GM23338 (cell line): Measurements from ENCODE around the gene SESN1. TPM values are rescaled to one million over a fixed set of nuclear protein-coding genes. Genes with fewer than 3 reads are reported as not detected.

Experiments
- ATAC-seq: fragments of 200-7000 bp; cut with Tn5 transposase; 3 replicates; pipeline ENCODE4 v1.9.1; 2020
- DNase-seq: peaks from one replicate; pipeline ENCODE4 v3.0.0-alpha.2; 2015; ENCODE audit warnings: low spot score
- H2AFZ ChIP-seq: fragments of 200-600 bp; sonication (generic); 2 replicates; pipeline ENCODE4 v1.8.0; 2016; ENCODE audit warnings: antibody characterized with exemption, mild to moderate bottlenecking, moderate library complexity
- H3F3A ChIP-seq: fragments of 200-600 bp; sonication (generic); replicated peaks from 2 replicates; pipeline ENCODE4 v1.8.0; 2017; ENCODE audit warnings: antibody characterized with exemption, mixed run types, low read depth
- H3K27ac ChIP-seq: fragments of 200-600 bp; sonication (generic); 2 replicates; pipeline ENCODE4 v1.6.1; 2016; ENCODE audit warnings: low read depth
- H3K27me3 ChIP-seq: fragments of 200-600 bp; sonication (generic); 2 replicates; pipeline ENCODE4 v1.8.0; 2016; ENCODE audit warnings: mild to moderate bottlenecking, mixed run types, moderate library complexity; ENCODE audit not compliant: insufficient read depth
- H3K36me3 ChIP-seq: fragments of 200-600 bp; sonication (generic); 2 replicates; pipeline ENCODE4 v1.8.0; 2016; ENCODE audit warnings: mild to moderate bottlenecking; ENCODE audit not compliant: insufficient read depth
- H3K4me1 ChIP-seq: fragments of 200-600 bp; sonication (generic); 2 replicates; pipeline ENCODE4 v1.8.0; 2016; ENCODE audit warnings: mild to moderate bottlenecking, moderate library complexity; ENCODE audit not compliant: insufficient read depth
- H3K4me2 ChIP-seq: fragments of 200-600 bp; sonication (generic); 2 replicates; pipeline ENCODE4 v1.7.1; 2017; ENCODE audit warnings: mixed run types
- H3K4me3 ChIP-seq: fragments of 200-600 bp; sonication (generic); 2 replicates; pipeline ENCODE4 v1.6.1; 2016; ENCODE audit warnings: mixed run types
- H3K79me2 ChIP-seq: fragments of 200-600 bp; sonication (generic); replicated peaks from 2 replicates; pipeline ENCODE4 v1.8.0; 2017; ENCODE audit warnings: mild to moderate bottlenecking; ENCODE audit not compliant: insufficient read depth
- H3K9me2 ChIP-seq: fragments of 200-600 bp; sonication (generic); 2 replicates; pipeline ENCODE4 v1.8.0; 2017; ENCODE audit not compliant: insufficient read depth
- H4K20me1 ChIP-seq: fragments of 200-600 bp; sonication (generic); replicated peaks from 2 replicates; pipeline ENCODE4 v1.8.0; 2017; ENCODE audit warnings: mild to moderate bottlenecking; ENCODE audit not compliant: insufficient read depth
- H3K27ac Mint-ChIP-seq: 2 replicates; pipeline ENCODE4 v1.8.0; 2020; ENCODE audit warnings: inconsistent platforms, mild to moderate bottlenecking, moderate library complexity, mixed read lengths
- H3K27me3 Mint-ChIP-seq: 3 replicates; pipeline ENCODE4 v1.8.0; 2022; ENCODE audit warnings: low read depth, mild to moderate bottlenecking, moderate library complexity, mixed read lengths, inconsistent platforms; ENCODE audit not compliant: insufficient read depth, poor library complexity
- H3K36me3 Mint-ChIP-seq: 3 replicates; pipeline ENCODE4 v1.8.0; 2021; ENCODE audit warnings: low read depth, mild to moderate bottlenecking, inconsistent platforms, moderate library complexity, mixed read lengths
- H3K4me1 Mint-ChIP-seq: 3 replicates; pipeline ENCODE4 v1.8.0; 2020; ENCODE audit warnings: mild to moderate bottlenecking, inconsistent platforms, mixed read lengths
- H3K4me3 Mint-ChIP-seq: 3 replicates; pipeline ENCODE4 v1.8.0; 2021; ENCODE audit warnings: moderate library complexity, mild to moderate bottlenecking, inconsistent platforms, mixed read lengths
- H3K9me3 Mint-ChIP-seq: 3 replicates; pipeline ENCODE4 v1.8.0; 2020; ENCODE audit warnings: moderate library complexity, mild to moderate bottlenecking, inconsistent platforms, mixed read lengths
- CREB1 ChIP-seq: fragments of 250-450 bp; sonication (Bioruptor Pico); IDR thresholded peaks from 2 replicates; pipeline ENCODE4 v1.5.0; 2020; ENCODE audit warnings: low read depth, mild to moderate bottlenecking, moderate library complexity
- EZH2 ChIP-seq: fragments of 200-600 bp; sonication (generic); IDR thresholded peaks from one replicate; pipeline ENCODE4 v1.8.0; 2017; ENCODE audit warnings: antibody characterized with exemption, mild to moderate bottlenecking, low read depth; ENCODE audit not compliant: unreplicated experiment
- EZH2phosphoT487 ChIP-seq: fragments of 200-600 bp; sonication (generic); IDR thresholded peaks from one replicate; pipeline ENCODE4 v1.8.1; 2018; ENCODE audit warnings: antibody characterized with exemption; ENCODE audit not compliant: unreplicated experiment
- JUNB ChIP-seq: IDR thresholded peaks from one replicate; pipeline ENCODE4 v1.6.1; 2016; ENCODE audit warnings: antibody characterized with exemption; ENCODE audit not compliant: unreplicated experiment
- NANOG ChIP-seq: IDR thresholded peaks from 2 replicates; pipeline ENCODE4 v1.6.1; 2016; ENCODE audit warnings: antibody characterized with exemption, borderline replicate concordance
- POLR2AphosphoS5 ChIP-seq: IDR thresholded peaks from 2 replicates; pipeline ENCODE4 v1.6.1; 2016; ENCODE audit warnings: antibody characterized with exemption, low read depth
- STAT1 ChIP-seq: IDR thresholded peaks from one replicate; pipeline ENCODE4 v1.6.1; 2016; ENCODE audit warnings: antibody characterized with exemption; ENCODE audit not compliant: unreplicated experiment
- ZNF114 ChIP-seq: fragments of 250-450 bp; sonication (Bioruptor Pico); IDR thresholded peaks from 2 replicates; pipeline ENCODE4 v1.5.0; 2020; ENCODE audit warnings: mild to moderate bottlenecking, moderate library complexity
- ZNF331 ChIP-seq: fragments of 250-450 bp; sonication (Bioruptor Pico); IDR thresholded peaks from 2 replicates; pipeline ENCODE4 v1.5.0; 2020; ENCODE audit warnings: low read depth, mild to moderate bottlenecking, moderate library complexity
- polyA plus RNA-seq: library from polyadenylated mRNA; unstranded; fragments of >200 nt; fragmentation: Nextera tagmentation; extraction: Ambion mirVana; gene quantifications from 2 replicates; pipeline ENCODE4 v1.2.1, GENCODE V29; 2016
- total RNA-seq: library from RNA; depleted of rRNA; stranded (reverse); fragments of >200 nt; shearing (Covaris generic); gene quantifications from 2 replicates; pipeline ENCODE4 v1.2.3, GENCODE V29; 2014
- TF ChIP-seq, protein P1 (sequence below): IDR thresholded peaks from 2 replicates; pipeline ENCODE4 v1.6.1; 2016; ENCODE audit warnings: antibody characterized with exemption
- TF ChIP-seq, protein P2 (sequence below): IDR thresholded peaks from one replicate; pipeline ENCODE4 v1.6.1; 2018; ENCODE audit warnings: antibody characterized with exemption; ENCODE audit not compliant: unreplicated experiment
- TF ChIP-seq, protein P3 (sequence below): fragments of 250-450 bp; sonication (Bioruptor Pico); IDR thresholded peaks from 2 replicates; pipeline ENCODE4 v1.5.0; 2020; ENCODE audit warnings: mild to moderate bottlenecking, moderate library complexity

The SESN1 gene
- total and polyA plus RNA-seq, 2 experiments from 2014 or later: 26.2 to 36.4 TPM

DNA sequence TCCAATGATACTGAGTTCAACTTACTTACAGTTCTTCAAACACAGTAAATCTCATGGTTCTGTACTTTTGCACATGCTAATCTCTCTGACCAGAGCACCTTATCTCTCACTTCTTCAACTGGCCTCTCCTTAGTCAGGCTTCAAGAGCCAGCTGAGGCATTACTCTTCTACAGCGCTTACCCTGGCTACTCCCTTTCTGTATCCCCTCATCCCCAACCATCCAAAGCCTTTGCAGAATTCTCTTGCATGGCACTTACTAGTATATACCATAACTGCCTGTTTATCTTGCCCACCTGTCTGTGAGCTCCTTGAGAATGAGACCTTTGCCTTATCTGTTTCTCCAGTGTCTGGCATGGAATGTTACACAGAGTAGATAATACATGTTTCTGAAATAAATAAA lies 49.2 kb downstream of the SESN1 start:
- TF ChIP-seq CREB1 (CRISPR knock-in tag) (no peak), EZH2phosphoT487 (no peak), ZNF114 (CRISPR knock-in tag) (no peak), STAT1 (no peak)
- TF ChIP-seq, protein P1, sequence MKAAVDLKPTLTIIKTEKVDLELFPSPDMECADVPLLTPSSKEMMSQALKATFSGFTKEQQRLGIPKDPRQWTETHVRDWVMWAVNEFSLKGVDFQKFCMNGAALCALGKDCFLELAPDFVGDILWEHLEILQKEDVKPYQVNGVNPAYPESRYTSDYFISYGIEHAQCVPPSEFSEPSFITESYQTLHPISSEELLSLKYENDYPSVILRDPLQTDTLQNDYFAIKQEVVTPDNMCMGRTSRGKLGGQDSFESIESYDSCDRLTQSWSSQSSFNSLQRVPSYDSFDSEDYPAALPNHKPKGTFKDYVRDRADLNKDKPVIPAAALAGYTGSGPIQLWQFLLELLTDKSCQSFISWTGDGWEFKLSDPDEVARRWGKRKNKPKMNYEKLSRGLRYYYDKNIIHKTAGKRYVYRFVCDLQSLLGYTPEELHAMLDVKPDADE: no peak
- TF ChIP-seq, protein P2, sequence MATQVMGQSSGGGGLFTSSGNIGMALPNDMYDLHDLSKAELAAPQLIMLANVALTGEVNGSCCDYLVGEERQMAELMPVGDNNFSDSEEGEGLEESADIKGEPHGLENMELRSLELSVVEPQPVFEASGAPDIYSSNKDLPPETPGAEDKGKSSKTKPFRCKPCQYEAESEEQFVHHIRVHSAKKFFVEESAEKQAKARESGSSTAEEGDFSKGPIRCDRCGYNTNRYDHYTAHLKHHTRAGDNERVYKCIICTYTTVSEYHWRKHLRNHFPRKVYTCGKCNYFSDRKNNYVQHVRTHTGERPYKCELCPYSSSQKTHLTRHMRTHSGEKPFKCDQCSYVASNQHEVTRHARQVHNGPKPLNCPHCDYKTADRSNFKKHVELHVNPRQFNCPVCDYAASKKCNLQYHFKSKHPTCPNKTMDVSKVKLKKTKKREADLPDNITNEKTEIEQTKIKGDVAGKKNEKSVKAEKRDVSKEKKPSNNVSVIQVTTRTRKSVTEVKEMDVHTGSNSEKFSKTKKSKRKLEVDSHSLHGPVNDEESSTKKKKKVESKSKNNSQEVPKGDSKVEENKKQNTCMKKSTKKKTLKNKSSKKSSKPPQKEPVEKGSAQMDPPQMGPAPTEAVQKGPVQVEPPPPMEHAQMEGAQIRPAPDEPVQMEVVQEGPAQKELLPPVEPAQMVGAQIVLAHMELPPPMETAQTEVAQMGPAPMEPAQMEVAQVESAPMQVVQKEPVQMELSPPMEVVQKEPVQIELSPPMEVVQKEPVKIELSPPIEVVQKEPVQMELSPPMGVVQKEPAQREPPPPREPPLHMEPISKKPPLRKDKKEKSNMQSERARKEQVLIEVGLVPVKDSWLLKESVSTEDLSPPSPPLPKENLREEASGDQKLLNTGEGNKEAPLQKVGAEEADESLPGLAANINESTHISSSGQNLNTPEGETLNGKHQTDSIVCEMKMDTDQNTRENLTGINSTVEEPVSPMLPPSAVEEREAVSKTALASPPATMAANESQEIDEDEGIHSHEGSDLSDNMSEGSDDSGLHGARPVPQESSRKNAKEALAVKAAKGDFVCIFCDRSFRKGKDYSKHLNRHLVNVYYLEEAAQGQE: no peak
- no peak overlapping the region for H3K4me3 Mint-ChIP-seq
- Histone ChIP-seq H3K27me3 (no peaks in the 10 kb centered on the region), H3F3A (no peaks in the 10 kb centered on the region), H3K4me1 (no peaks in the 10 kb centered on the region), H3K36me3 (no peaks in the 10 kb centered on the region), H3K4me3 (no peak overlapping the region), H3K4me2 (no peak overlapping the region), H3K79me2 (no peaks in the 10 kb centered on the region), H4K20me1 (no peaks in the 10 kb centered on the region), H3K9me2 (no peaks in the 10 kb centered on the region), H2AFZ (no peak overlapping the region), H3K27ac (no peak overlapping the region)
- no peak for DNase-seq
- H3K27ac Mint-ChIP-seq: no peak overlapping the region
- H3K36me3 Mint-ChIP-seq: peaks cover 22% of the 10 kb centered on the region; the same call in 2 of the 3 replicates
- ATAC-seq: no peak
- peaks cover 17% of the 10 kb centered on the region for H3K9me3 Mint-ChIP-seq
- H3K27me3 Mint-ChIP-seq: no peaks in the 10 kb centered on the region
- no peaks in the 10 kb centered on the region for H3K4me1 Mint-ChIP-seq

DNA sequence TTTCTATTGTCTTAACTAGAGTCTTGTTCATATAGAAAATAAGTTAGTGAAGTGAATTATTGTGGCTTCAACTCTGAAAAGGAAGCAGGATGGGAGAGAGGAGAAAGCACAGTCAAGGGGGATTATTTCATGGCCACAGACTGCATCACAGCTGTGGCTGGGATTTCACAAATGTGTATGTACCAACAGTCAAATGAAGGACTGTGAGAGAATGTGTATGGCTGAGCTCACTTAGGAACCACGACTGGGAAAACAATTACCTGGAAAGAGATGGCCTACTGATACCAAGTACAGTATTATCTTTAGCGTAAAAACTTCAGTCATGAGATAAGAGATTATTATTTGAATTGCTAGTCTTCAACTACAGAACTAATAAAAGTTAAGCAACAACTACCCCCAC lies 54.9 kb downstream of the SESN1 start:
- no peaks in the 10 kb centered on the region for H3K36me3 Mint-ChIP-seq
- Histone ChIP-seq H3K4me1 (peaks cover 4% of the 10 kb centered on the region; the same call in 1 of the 2 replicates), H3K79me2 (no peaks in the 10 kb centered on the region), H3F3A (no peaks in the 10 kb centered on the region), H3K36me3 (no peaks in the 10 kb centered on the region), H3K4me2 (no peak overlapping the region), H3K9me2 (no peaks in the 10 kb centered on the region), H2AFZ (no peak overlapping the region), H3K27ac (no peak overlapping the region), H3K4me3 (no peak overlapping the region), H4K20me1 (no peaks in the 10 kb centered on the region), H3K27me3 (no peaks in the 10 kb centered on the region)
- no peaks in the 10 kb centered on the region for H3K27me3 Mint-ChIP-seq
- DNase-seq (no peak), ATAC-seq (no peak)
- H3K27ac Mint-ChIP-seq: no peak overlapping the region
- H3K9me3 Mint-ChIP-seq: no peaks in the 10 kb centered on the region
- peaks cover 2% of the 10 kb centered on the region; the same call in 1 of the 3 replicates for H3K4me1 Mint-ChIP-seq
- no peak overlapping the region for H3K4me3 Mint-ChIP-seq
- TF ChIP-seq POLR2AphosphoS5: no peak
- TF ChIP-seq, protein P3, sequence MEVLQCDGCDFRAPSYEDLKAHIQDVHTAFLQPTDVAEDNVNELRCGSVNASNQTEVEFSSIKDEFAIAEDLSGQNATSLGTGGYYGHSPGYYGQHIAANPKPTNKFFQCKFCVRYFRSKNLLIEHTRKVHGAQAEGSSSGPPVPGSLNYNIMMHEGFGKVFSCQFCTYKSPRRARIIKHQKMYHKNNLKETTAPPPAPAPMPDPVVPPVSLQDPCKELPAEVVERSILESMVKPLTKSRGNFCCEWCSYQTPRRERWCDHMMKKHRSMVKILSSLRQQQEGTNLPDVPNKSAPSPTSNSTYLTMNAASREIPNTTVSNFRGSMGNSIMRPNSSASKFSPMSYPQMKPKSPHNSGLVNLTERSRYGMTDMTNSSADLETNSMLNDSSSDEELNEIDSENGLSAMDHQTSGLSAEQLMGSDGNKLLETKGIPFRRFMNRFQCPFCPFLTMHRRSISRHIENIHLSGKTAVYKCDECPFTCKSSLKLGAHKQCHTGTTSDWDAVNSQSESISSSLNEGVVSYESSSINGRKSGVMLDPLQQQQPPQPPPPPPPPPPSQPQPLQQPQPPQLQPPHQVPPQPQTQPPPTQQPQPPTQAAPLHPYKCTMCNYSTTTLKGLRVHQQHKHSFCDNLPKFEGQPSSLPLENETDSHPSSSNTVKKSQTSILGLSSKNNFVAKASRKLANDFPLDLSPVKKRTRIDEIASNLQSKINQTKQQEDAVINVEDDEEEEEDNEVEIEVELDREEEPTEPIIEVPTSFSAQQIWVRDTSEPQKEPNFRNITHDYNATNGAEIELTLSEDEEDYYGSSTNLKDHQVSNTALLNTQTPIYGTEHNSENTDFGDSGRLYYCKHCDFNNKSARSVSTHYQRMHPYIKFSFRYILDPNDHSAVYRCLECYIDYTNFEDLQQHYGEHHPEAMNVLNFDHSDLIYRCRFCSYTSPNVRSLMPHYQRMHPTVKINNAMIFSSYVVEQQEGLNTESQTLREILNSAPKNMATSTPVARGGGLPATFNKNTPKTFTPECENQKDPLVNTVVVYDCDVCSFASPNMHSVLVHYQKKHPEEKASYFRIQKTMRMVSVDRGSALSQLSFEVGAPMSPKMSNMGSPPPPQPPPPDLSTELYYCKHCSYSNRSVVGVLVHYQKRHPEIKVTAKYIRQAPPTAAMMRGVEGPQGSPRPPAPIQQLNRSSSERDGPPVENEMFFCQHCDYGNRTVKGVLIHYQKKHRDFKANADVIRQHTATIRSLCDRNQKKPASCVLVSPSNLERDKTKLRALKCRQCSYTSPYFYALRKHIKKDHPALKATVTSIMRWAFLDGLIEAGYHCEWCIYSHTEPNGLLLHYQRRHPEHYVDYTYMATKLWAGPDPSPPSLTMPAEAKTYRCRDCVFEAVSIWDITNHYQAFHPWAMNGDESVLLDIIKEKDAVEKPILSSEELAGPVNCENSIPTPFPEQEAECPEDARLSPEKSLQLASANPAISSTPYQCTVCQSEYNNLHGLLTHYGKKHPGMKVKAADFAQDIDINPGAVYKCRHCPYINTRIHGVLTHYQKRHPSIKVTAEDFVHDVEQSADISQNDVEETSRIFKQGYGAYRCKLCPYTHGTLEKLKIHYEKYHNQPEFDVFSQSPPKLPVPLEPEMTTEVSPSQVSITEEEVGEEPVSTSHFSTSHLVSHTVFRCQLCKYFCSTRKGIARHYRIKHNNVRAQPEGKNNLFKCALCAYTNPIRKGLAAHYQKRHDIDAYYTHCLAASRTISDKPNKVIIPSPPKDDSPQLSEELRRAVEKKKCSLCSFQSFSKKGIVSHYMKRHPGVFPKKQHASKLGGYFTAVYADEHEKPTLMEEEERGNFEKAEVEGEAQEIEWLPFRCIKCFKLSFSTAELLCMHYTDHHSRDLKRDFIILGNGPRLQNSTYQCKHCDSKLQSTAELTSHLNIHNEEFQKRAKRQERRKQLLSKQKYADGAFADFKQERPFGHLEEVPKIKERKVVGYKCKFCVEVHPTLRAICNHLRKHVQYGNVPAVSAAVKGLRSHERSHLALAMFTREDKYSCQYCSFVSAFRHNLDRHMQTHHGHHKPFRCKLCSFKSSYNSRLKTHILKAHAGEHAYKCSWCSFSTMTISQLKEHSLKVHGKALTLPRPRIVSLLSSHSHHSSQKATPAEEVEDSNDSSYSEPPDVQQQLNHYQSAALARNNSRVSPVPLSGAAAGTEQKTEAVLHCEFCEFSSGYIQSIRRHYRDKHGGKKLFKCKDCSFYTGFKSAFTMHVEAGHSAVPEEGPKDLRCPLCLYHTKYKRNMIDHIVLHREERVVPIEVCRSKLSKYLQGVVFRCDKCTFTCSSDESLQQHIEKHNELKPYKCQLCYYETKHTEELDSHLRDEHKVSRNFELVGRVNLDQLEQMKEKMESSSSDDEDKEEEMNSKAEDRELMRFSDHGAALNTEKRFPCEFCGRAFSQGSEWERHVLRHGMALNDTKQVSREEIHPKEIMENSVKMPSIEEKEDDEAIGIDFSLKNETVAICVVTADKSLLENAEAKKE: no peak
- no peak for TF ChIP-seq EZH2phosphoT487
- no peak for TF ChIP-seq ZNF331 (CRISPR knock-in tag)
- no peak for TF ChIP-seq ZNF114 (CRISPR knock-in tag)
- TF ChIP-seq NANOG: no peak
- TF ChIP-seq STAT1: no peak
- no peak for TF ChIP-seq JUNB
- TF ChIP-seq CREB1 (CRISPR knock-in tag): no peak
- TF ChIP-seq EZH2: no peak
